Calu3 (cell line): Measurements from ENCODE around the gene ADCY3. TPM values are rescaled to one million over a fixed set of nuclear protein-coding genes. Genes with fewer than 3 reads are reported as not detected.

ENCODE experiments used
- BruUV-seq: library from RNA; stranded (reverse); fragments of 400-500 nt; replicated peaks from 2 replicates; lab custom pipeline; 2021; lab: Mats Ljungman, UMichigan
- CTCF ChIA-PET: fragments of 300-600 bp; sonication (Branson Sonifier 250); formaldehyde crosslinking; loops from one replicate; lab custom pipeline; 2022; ENCODE audit warnings: antibody characterized with exemption; lab: Charles Lee
- DNase-seq: peaks from one replicate; pipeline ENCODE4 v3.0.0; 2022
- H3K27ac Mint-ChIP-seq: one replicate; pipeline ENCODE4 v1.8.0; 2022; ENCODE audit warnings: mixed read lengths; ENCODE audit not compliant: unreplicated experiment
- H3K27me3 Mint-ChIP-seq: one replicate; pipeline ENCODE4 v1.8.0; 2022; ENCODE audit warnings: mixed read lengths; ENCODE audit not compliant: unreplicated experiment
- H3K36me3 Mint-ChIP-seq: one replicate; pipeline ENCODE4 v1.8.0; 2022; ENCODE audit warnings: mild to moderate bottlenecking, moderate library complexity, mixed read lengths; ENCODE audit not compliant: insufficient read depth, unreplicated experiment
- H3K4me1 Mint-ChIP-seq: one replicate; pipeline ENCODE4 v1.8.0; 2022; ENCODE audit warnings: mild to moderate bottlenecking, low read depth, mixed read lengths; ENCODE audit not compliant: unreplicated experiment
- H3K4me3 Mint-ChIP-seq: one replicate; pipeline ENCODE4 v1.8.0; 2022; ENCODE audit warnings: mild to moderate bottlenecking, low read depth, moderate library complexity, mixed read lengths; ENCODE audit not compliant: unreplicated experiment
- H3K9me3 Mint-ChIP-seq: one replicate; pipeline ENCODE4 v1.8.0; 2022; ENCODE audit warnings: low read depth, mixed read lengths; ENCODE audit not compliant: unreplicated experiment
- intact Hi-C: fragments of 100-400 bp; cut with micrococcal nuclease; formaldehyde crosslinking; loops from one replicate; pipeline ENCODE4 v1.10.0; 2022; ENCODE audit not compliant: unreplicated experiment
- total RNA-seq: library from RNA; stranded (reverse); gene quantifications from 2 replicates; pipeline ENCODE4 v1.2.3, GENCODE V29; 2022
- TF ChIP-seq, protein P1 (sequence below): fragments of 200-600 bp; IDR thresholded peaks from one replicate; pipeline ENCODE4 v1.8.0; 2022; ENCODE audit warnings: antibody characterized with exemption; ENCODE audit not compliant: unreplicated experiment

Gene ADCY3
- total RNA-seq, 1 experiment from 2014 or later, result 63.7 TPM

GRCh38 chr2:24844023-24844685, 75.9 kb downstream of the ADCY3 start:
- Mint-ChIP-seq H3K4me1 (no peaks in the 10 kb centered on the region), H3K9me3 (no peaks in the 10 kb centered on the region), H3K36me3 (peaks cover 17% of the 10 kb centered on the region), H3K27me3 (no peaks in the 10 kb centered on the region), H3K27ac (no peak overlapping the region), H3K4me3 (no peak overlapping the region)
- no peak for DNase-seq
- CTCF ChIA-PET, result interaction anchor here (0.6 kb wide), 1 partner anchor 510 kb away, joined by 4 read pairs; no protein-coding TSS in a partner anchor
- BruUV-seq, result no TSS peak
- TF ChIP-seq, protein P1, sequence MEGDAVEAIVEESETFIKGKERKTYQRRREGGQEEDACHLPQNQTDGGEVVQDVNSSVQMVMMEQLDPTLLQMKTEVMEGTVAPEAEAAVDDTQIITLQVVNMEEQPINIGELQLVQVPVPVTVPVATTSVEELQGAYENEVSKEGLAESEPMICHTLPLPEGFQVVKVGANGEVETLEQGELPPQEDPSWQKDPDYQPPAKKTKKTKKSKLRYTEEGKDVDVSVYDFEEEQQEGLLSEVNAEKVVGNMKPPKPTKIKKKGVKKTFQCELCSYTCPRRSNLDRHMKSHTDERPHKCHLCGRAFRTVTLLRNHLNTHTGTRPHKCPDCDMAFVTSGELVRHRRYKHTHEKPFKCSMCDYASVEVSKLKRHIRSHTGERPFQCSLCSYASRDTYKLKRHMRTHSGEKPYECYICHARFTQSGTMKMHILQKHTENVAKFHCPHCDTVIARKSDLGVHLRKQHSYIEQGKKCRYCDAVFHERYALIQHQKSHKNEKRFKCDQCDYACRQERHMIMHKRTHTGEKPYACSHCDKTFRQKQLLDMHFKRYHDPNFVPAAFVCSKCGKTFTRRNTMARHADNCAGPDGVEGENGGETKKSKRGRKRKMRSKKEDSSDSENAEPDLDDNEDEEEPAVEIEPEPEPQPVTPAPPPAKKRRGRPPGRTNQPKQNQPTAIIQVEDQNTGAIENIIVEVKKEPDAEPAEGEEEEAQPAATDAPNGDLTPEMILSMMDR, result no peak
- intact Hi-C loops, result no loop called here

GRCh38 chr2:24843330-24843860, 76.6 kb downstream of the ADCY3 start:
- Mint-ChIP-seq H3K4me3 (no peak overlapping the region), H3K4me1 (no peaks in the 10 kb centered on the region), H3K36me3 (peaks cover 17% of the 10 kb centered on the region), H3K27ac (no peak overlapping the region), H3K27me3 (no peaks in the 10 kb centered on the region), H3K9me3 (no peaks in the 10 kb centered on the region)
- DNase-seq, result no peak
- intact Hi-C loops, result no loop called here
- CTCF ChIA-PET, result interaction anchor here (0.6 kb wide), 1 partner anchor 509 kb away, joined by 4 read pairs; no protein-coding TSS in a partner anchor
- no TSS peak for BruUV-seq
- TF ChIP-seq, protein P1, result no peak

DNA sequence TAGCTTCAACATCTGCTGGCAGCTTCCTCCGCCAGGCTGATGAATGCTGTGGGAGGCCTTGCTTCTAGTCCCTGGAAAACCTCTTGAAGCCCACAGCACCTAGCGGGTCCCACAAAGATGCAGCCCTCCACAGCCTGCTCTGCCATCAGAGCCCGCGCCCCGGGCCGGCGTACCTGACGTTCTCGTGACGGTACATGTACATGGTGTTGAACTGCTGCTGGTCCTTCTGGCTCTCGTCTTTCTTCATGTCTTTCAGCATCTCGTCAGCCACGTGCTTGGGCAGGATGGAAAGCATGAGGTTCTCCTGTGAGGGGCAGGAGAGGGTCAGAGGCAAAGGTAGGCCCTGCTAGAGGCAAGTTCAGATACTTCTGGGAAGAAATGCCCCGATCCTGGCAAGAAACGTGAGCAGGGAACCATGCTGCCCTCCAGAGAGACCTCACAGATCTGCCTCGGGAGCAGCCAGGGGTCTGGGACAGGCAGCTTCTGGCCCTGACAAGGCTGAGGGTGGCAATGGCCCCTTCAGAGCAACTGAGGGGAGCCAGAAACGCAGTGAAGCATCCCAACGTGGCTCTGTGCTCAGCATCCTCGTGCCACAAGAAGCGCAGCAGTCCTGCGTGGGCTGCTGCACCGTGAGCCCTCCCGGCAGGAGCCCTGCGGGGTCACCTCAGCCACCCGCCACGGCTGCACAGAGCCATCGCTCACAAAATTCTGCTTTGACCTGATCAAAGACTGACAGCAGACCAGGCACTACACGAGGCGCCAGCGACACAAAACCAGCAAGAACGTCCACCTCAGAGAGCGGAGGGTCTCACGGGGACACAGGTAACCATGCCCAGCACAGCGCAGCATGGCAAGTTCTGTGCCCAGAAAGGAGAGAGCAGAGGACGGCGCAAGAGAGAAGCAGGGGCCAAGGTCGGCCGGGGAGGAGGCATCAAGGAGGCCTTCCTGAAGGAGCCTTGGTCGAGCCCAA, 77.7 kb downstream of the ADCY3 start:
- CTCF ChIA-PET, result no interaction called here
- no peaks in the 10 kb centered on the region for H3K9me3 Mint-ChIP-seq
- no peaks in the 10 kb centered on the region for H3K4me1 Mint-ChIP-seq
- no peak overlapping the region for H3K4me3 Mint-ChIP-seq
- no peaks in the 10 kb centered on the region for H3K27me3 Mint-ChIP-seq
- no peak overlapping the region for H3K27ac Mint-ChIP-seq
- no TSS peak for BruUV-seq
- TF ChIP-seq, protein P1, result no peak
- no peak for DNase-seq
- H3K36me3 Mint-ChIP-seq, result peaks cover 20% of the 10 kb centered on the region
- intact Hi-C loops, result no loop called here
